GM23248 (cell line): ENCODE data around the gene ZNF624. TPM values are rescaled to one million over a fixed set of nuclear protein-coding genes. Genes with fewer than 3 reads are reported as not detected.
"Not testable (repeated sequence)": the region's sequence is repeated elsewhere in the genome, so short reads cannot be mapped to it uniquely, and the experiment has no call there.

ENCODE experiments used
- DNase-seq: peaks from one replicate; pipeline ENCODE4 v3.0.0-alpha.2; 2015
- H2AFZ ChIP-seq: fragments of 200-600 bp; sonication (generic); 2 replicates; pipeline ENCODE4 v1.6.1; 2016; ENCODE audit warnings: antibody characterized with exemption
- H3F3A ChIP-seq: fragments of 200-600 bp; sonication (generic); 2 replicates; pipeline ENCODE4 v1.6.1; 2016; ENCODE audit warnings: mild to moderate bottlenecking, antibody characterized with exemption, mixed run types; ENCODE audit not compliant: insufficient read depth
- H3K27ac ChIP-seq: fragments of 200-600 bp; sonication (generic); 2 replicates; pipeline ENCODE4 v1.5.1; 2016; ENCODE audit warnings: mild to moderate bottlenecking
- H3K27me3 ChIP-seq: fragments of 200-600 bp; sonication (generic); replicated peaks from 2 replicates; pipeline ENCODE4 v1.6.1; 2016; ENCODE audit warnings: mild to moderate bottlenecking; ENCODE audit not compliant: insufficient read depth
- H3K36me3 ChIP-seq: fragments of 200-600 bp; sonication (generic); 2 replicates; pipeline ENCODE4 v1.6.1; 2016; ENCODE audit warnings: low read depth, mild to moderate bottlenecking
- H3K4me1 ChIP-seq: fragments of 200-600 bp; sonication (generic); 2 replicates; pipeline ENCODE4 v1.6.1; 2016; ENCODE audit warnings: mild to moderate bottlenecking; ENCODE audit not compliant: insufficient read depth
- H3K4me2 ChIP-seq: fragments of 200-600 bp; sonication (generic); one replicate; pipeline ENCODE4 v1.6.1; 2016; ENCODE audit warnings: mild to moderate bottlenecking; ENCODE audit not compliant: unreplicated experiment
- H3K4me3 ChIP-seq: fragments of 200-600 bp; sonication (generic); 2 replicates; pipeline ENCODE4 v1.5.1; 2016; ENCODE audit warnings: mild to moderate bottlenecking
- H3K79me2 ChIP-seq: fragments of 200-600 bp; sonication (generic); 2 replicates; pipeline ENCODE4 v1.6.1; 2016; ENCODE audit warnings: mild to moderate bottlenecking; ENCODE audit not compliant: insufficient read depth
- H3K9ac ChIP-seq: fragments of 200-600 bp; sonication (generic); 2 replicates; pipeline ENCODE4 v1.6.1; 2016; ENCODE audit warnings: mild to moderate bottlenecking
- H3K9me2 ChIP-seq: fragments of 200-600 bp; sonication (generic); 2 replicates; pipeline ENCODE4 v1.6.1; 2016; ENCODE audit warnings: mixed run types, mild to moderate bottlenecking, moderate library complexity; ENCODE audit not compliant: insufficient read depth
- H3K9me3 ChIP-seq: fragments of 200-600 bp; sonication (generic); one replicate; pipeline ENCODE4 v1.6.1; 2017; ENCODE audit warnings: low read depth
- H4K20me1 ChIP-seq: fragments of 200-600 bp; sonication (generic); 2 replicates; pipeline ENCODE4 v1.6.0; 2016; ENCODE audit not compliant: insufficient read depth
- EZH2 ChIP-seq: fragments of 200-600 bp; sonication (generic); IDR thresholded peaks from 2 replicates; pipeline ENCODE4 v1.6.1; 2018; ENCODE audit warnings: antibody characterized with exemption, mild to moderate bottlenecking; ENCODE audit not compliant: insufficient read depth, poor library complexity, severe bottlenecking
- EZH2phosphoT487 ChIP-seq: fragments of 200-600 bp; sonication (generic); IDR thresholded peaks from 2 replicates; pipeline ENCODE4 v1.6.1; 2018; ENCODE audit warnings: antibody characterized with exemption, moderate library complexity, mild to moderate bottlenecking, low read depth; ENCODE audit not compliant: insufficient read depth
- WGBS, 2 experiments: methylation state at CpG; one replicate each; pipeline ENCODE4 v1.1.6; 2015 to 2017; ENCODE audit warnings: low lambda C conversion rate in 2 of 2, low coverage in 1 of 2; ENCODE audit errors: missing lambda C conversion rate in 2 of 2; 5-methylcytosine and 5-hydroxymethylcytosine counted together
- in situ Hi-C: fragments of 300-500 bp; cut with MboI; formaldehyde crosslinking; loops from 2 replicates; pipeline ENCODE4 v1.15.0; 2020
- polyA plus RNA-seq: library from polyadenylated mRNA; unstranded; fragments of >200 nt; fragmentation: Nextera tagmentation; extraction: Ambion mirVana; gene quantifications from 2 replicates; pipeline ENCODE4 v1.2.1, GENCODE V29; 2016
- total RNA-seq: library from RNA; depleted of rRNA; stranded (reverse); fragments of >200 nt; shearing (Covaris generic); gene quantifications from 2 replicates; pipeline ENCODE4 v1.2.3, GENCODE V29; 2014; rRNA removed

Gene ZNF624
- 2.5 and 3.1 TPM in 2 replicates for total RNA-seq
- polyA plus RNA-seq = 1.8 and 2.1 TPM in 2 replicates

GRCh38 chr17:16653367-16654041 is at the start of gene ZNF624:
Gene ZNF624 (minus strand): TSS chr17:16653850.
- Histone ChIP-seq H3F3A (0 out of 2 replicates have a peak, but pooled peaks cover 3% of the 10 kb centered on the region), H3K27ac (peak within 1 kb of the TSS; percentile 65), H3K79me2 (peaks cover 13% of the 10 kb centered on the region), H3K36me3 (no peaks in the 10 kb centered on the region), H2AFZ (peak within 1 kb of the TSS; percentile 99), H3K4me2 (peak within 1 kb of the TSS; percentile 79), H3K9me2 (no peaks in the 10 kb centered on the region; the same call in 1 of the 2 replicates), H4K20me1 (no peaks in the 10 kb centered on the region), H3K9ac (peak within 1 kb of the TSS; percentile 90), H3K27me3 (peaks cover 5% of the 10 kb centered on the region; the same call in 1 of the 2 replicates), H3K4me3 (peak within 1 kb of the TSS; percentile 91), H3K9me3 (no peaks in the 10 kb centered on the region), H3K4me1 (peaks cover 7% of the 10 kb centered on the region; the same call in 1 of the 2 replicates)
- TF ChIP-seq EZH2phosphoT487 (no peak), EZH2 (no peak)
- WGBS, 2 experiments = 1% methylated on average over 46 to 55 of the region's 55 CpGs
- DNase-seq = peak; percentile 95
- in situ Hi-C loops = no loop called here

GRCh38 chr17:16697603-16698002 is 44.0 kb upstream of the ZNF624 start:
- H2AFZ ChIP-seq, H3K4me2 ChIP-seq, H3K9me2 ChIP-seq, H3F3A ChIP-seq, H3K9me3 ChIP-seq, H3K4me1 ChIP-seq, H3K79me2 ChIP-seq, H3K27ac ChIP-seq, DNase-seq, H3K9ac ChIP-seq, in situ Hi-C loops, H3K36me3 ChIP-seq, H3K27me3 ChIP-seq, H3K4me3 ChIP-seq, H4K20me1 ChIP-seq: not testable (repeated sequence)
- WGBS, 2 experiments = 11 to 15% methylated on average over 5 of the region's 5 CpGs

GRCh38 chr17:16690447-16690846 is 36.8 kb upstream of the ZNF624 start:
- H3K36me3 ChIP-seq, in situ Hi-C loops, H3K27ac ChIP-seq, H3K9me3 ChIP-seq, H3F3A ChIP-seq, H3K9me2 ChIP-seq, H3K79me2 ChIP-seq, H4K20me1 ChIP-seq, H3K9ac ChIP-seq, H3K4me1 ChIP-seq, H3K4me3 ChIP-seq, H3K4me2 ChIP-seq, H3K27me3 ChIP-seq, H2AFZ ChIP-seq, DNase-seq: not testable (repeated sequence)
- WGBS, 2 experiments = 86 to 88% methylated on average over 22 to 30 of the region's 30 CpGs

GRCh38 chr17:16689731-16690281 is 36.2 kb upstream of the ZNF624 start, which contains the start of gene CCDC144A:
Gene CCDC144A (plus strand): TSS chr17:16690241. CDS start chr17:16690401, 160 bp downstream.
- H3K36me3 ChIP-seq, H3K9me3 ChIP-seq, H4K20me1 ChIP-seq, H3K9me2 ChIP-seq, H3K4me2 ChIP-seq, H3K4me3 ChIP-seq, H2AFZ ChIP-seq, H3K27me3 ChIP-seq, H3K9ac ChIP-seq, H3K27ac ChIP-seq, H3K4me1 ChIP-seq, H3K79me2 ChIP-seq, H3F3A ChIP-seq, in situ Hi-C loops: not testable (repeated sequence)
- peak; percentile 15 for DNase-seq
- 74 to 83% methylated on average over 12 to 23 of the region's 33 CpGs for WGBS, 2 experiments

- H3K27ac ChIP-seq, H3K4me1 ChIP-seq, H3K9ac ChIP-seq, H3K9me2 ChIP-seq, H3K36me3 ChIP-seq, H3K4me3 ChIP-seq, H4K20me1 ChIP-seq, H3K9me3 ChIP-seq, H3K27me3 ChIP-seq, DNase-seq, H2AFZ ChIP-seq, in situ Hi-C loops, H3K4me2 ChIP-seq, H3F3A ChIP-seq, H3K79me2 ChIP-seq: not testable (repeated sequence)
- 33 to 53% methylated on average over 4 to 5 of the region's 5 CpGs for WGBS, 2 experiments
Observed at GRCh38 chr17:16687151-16687550, 33.5 kb upstream of the ZNF624 start.

- H3K9me3 ChIP-seq, H3K4me3 ChIP-seq, DNase-seq, H3K4me1 ChIP-seq, H3K27me3 ChIP-seq, H3K36me3 ChIP-seq, H2AFZ ChIP-seq, H3K9me2 ChIP-seq, H3K4me2 ChIP-seq, H3K9ac ChIP-seq, H3F3A ChIP-seq, H3K79me2 ChIP-seq, H4K20me1 ChIP-seq, H3K27ac ChIP-seq, in situ Hi-C loops: not testable (repeated sequence)
- WGBS, 2 experiments = 74% methylated on average over 4 of the region's 4 CpGs
Observed at GRCh38 chr17:16686019-16686418, 32.4 kb upstream of the ZNF624 start.
